Skeletal muscle satellite cell (primary cell): Measurements from ENCODE around the gene CDC42BPA. TPM values are rescaled to one million over a fixed set of nuclear protein-coding genes. Genes with fewer than 3 reads are reported as not detected.

Experiments used
- H3K27me3 ChIP-seq: 2 replicates; pipeline ENCODE4 v1.7.0; 2013; ENCODE audit warnings: low read length; ENCODE audit not compliant: control insufficient read depth, insufficient read depth
- H3K36me3 ChIP-seq: 2 replicates; pipeline ENCODE4 v1.7.0; 2013; ENCODE audit warnings: mild to moderate bottlenecking, control low read depth, low read length; ENCODE audit not compliant: insufficient read depth
- H3K4me1 ChIP-seq: 2 replicates; pipeline ENCODE4 v1.7.0; 2013; ENCODE audit warnings: low read length; ENCODE audit not compliant: control insufficient read depth, insufficient read depth
- H3K4me2 ChIP-seq: 2 replicates; pipeline ENCODE4 v1.7.0; 2013; ENCODE audit warnings: mild to moderate bottlenecking, low read length
- H3K4me3 ChIP-seq: 2 replicates; pipeline ENCODE4 v1.7.0; 2013; ENCODE audit warnings: low read length
- H3K9ac ChIP-seq: 2 replicates; pipeline ENCODE4 v1.7.0; 2013; ENCODE audit warnings: mild to moderate bottlenecking, low read depth, low read length, moderate library complexity
- H3K9me3 ChIP-seq: replicated peaks from 2 replicates; pipeline ENCODE4 v1.7.0; 2013; ENCODE audit warnings: mild to moderate bottlenecking, control low read depth, low read length
- total RNA-seq: library from RNA; depleted of rRNA; stranded (reverse); fragments of >200 nt; gene quantifications from 2 replicates; pipeline ENCODE4 v1.2.3, GENCODE V29; 2012; rRNA removed

The CDC42BPA gene, protein sequence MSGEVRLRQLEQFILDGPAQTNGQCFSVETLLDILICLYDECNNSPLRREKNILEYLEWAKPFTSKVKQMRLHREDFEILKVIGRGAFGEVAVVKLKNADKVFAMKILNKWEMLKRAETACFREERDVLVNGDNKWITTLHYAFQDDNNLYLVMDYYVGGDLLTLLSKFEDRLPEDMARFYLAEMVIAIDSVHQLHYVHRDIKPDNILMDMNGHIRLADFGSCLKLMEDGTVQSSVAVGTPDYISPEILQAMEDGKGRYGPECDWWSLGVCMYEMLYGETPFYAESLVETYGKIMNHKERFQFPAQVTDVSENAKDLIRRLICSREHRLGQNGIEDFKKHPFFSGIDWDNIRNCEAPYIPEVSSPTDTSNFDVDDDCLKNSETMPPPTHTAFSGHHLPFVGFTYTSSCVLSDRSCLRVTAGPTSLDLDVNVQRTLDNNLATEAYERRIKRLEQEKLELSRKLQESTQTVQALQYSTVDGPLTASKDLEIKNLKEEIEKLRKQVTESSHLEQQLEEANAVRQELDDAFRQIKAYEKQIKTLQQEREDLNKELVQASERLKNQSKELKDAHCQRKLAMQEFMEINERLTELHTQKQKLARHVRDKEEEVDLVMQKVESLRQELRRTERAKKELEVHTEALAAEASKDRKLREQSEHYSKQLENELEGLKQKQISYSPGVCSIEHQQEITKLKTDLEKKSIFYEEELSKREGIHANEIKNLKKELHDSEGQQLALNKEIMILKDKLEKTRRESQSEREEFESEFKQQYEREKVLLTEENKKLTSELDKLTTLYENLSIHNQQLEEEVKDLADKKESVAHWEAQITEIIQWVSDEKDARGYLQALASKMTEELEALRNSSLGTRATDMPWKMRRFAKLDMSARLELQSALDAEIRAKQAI (N-terminal part only)
- total RNA-seq = 30.4 and 31.7 TPM in 2 replicates

DNA sequence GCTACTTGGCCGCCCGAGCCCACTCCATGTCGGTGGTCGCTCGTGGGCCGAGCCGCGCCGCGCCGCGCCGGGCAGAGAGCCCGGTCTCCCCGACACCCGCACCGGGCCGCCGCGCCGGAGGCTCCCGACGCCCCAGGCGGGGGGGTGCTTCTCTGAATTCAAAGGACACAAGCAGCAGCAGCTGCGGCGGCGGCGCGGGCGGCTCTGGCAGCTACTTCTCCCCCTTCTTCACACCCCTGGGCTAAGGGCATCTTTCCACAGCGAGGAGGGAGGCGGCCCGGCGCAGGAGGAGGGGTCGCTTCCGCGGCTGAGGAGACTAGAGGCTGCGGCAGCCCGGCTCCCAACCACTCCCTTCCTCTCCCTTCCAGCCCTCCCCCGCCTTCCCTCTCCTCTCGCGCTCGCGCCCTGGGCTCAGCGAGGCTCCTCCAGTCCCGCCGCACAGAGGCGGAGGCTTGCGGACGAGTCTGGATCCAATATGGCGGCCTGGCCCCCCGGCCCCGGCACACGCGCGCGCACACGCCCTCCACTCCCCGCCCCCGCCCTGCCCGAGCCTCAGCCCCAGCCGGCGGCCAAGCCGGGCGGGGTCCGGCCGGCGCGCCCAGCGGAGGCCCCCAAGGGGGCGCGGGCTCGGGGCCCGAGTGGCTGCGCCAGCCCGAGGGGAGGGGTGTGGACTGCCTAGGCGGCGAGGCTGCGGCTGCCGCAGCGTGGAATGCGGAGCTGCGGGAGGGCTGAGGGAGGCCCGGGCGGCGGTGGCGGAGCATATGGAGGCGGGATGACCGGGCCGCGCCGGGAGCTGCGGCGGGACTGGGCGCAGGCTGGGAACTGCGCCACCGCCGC is at the start of gene CDC42BPA:
Gene CDC42BPA (minus strand): TSS at position 477 of the 837 bp plus-strand sequence. CDS start 1,310 bp downstream, outside the sequence.
- Histone ChIP-seq H3K9ac (peak within 1 kb of the TSS; percentile 91), H3K27me3 (no peaks in the 10 kb centered on the region), H3K4me2 (peak within 1 kb of the TSS; percentile 99), H3K36me3 (no peaks in the 10 kb centered on the region), H3K4me1 (peaks cover 11% of the 10 kb centered on the region), H3K4me3 (peak within 1 kb of the TSS; percentile 86), H3K9me3 (no peaks in the 10 kb centered on the region)

DNA sequence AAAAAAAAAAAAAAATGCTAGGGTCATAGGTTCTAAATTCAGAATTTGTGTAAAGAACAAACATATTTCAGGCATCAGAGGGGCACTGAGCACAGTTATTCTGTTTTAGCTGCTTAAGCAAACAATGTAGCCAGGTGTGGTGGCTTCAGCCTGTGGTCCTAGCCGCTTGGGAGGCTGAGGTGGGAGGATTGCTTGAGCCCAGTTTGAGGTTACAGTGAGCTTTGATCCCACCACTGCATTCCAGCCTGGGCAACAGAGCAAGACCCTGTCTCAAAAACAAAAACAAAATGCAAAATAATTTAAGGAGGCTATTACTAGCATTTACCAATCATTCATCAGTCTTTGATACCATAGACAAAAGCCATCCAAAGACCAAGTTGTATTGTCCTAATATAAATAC is 49.7 kb upstream of the CDC42BPA start:
- H3K4me2 ChIP-seq = no peak overlapping the region
- no peaks in the 10 kb centered on the region for H3K36me3 ChIP-seq
- no peak overlapping the region for H3K9ac ChIP-seq
- no peaks in the 10 kb centered on the region for H3K9me3 ChIP-seq
- no peak overlapping the region for H3K4me3 ChIP-seq
- peaks cover 34% of the 10 kb centered on the region for H3K4me1 ChIP-seq
- H3K27me3 ChIP-seq = no peaks in the 10 kb centered on the region

DNA sequence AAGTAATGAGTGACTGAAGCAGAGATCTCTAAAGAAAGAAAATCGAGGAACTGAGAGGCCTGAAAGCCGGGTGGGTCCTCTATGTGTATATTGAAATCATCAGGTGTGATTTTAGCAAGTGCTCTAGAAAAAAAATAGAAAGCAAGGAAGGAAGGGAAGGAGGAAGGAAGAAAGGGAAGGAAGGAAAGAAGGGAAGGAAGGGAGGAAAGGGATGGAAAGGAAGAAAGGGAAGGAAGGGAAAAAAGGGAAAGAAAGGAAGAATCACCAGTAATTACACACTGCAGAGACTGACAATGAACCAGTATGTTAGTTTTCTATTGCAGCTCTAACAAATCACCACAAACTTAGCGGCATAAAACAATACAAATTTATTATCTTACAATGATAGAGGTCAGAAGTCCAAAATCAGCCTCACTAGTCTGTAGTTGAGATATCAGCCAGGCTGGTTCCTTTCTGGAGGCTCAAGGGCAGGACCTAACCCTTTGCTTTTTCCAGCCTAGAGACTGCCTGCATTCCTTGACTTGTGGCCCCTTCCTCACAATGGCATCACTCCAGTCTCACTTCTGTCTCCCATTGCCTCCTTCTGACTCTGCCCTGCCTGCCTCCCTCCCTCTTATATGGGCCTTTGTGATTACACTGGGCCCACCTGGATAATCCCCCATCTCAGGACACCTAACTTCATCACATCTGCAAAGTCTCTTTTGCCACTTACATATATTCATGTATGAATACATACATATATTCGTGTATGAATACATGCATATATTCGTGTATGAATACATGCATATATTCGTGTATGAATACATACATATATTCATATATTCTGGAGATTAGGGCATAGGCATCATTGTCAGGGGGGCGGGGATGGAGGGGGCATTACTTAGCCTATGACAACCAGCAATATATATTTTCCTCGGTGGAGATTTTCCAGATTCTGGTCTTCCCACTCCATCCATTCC is 47.5 kb upstream of the CDC42BPA start:
- no peaks in the 10 kb centered on the region for H3K27me3 ChIP-seq
- H3K9me3 ChIP-seq = no peaks in the 10 kb centered on the region
- no peak overlapping the region for H3K4me2 ChIP-seq
- peaks cover 20% of the 10 kb centered on the region for H3K4me1 ChIP-seq
- no peak overlapping the region for H3K4me3 ChIP-seq
- H3K9ac ChIP-seq = no peak overlapping the region
- H3K36me3 ChIP-seq = no peaks in the 10 kb centered on the region

GRCh38 chr1:227364657-227365056 is 46.4 kb upstream of the CDC42BPA start:
- no peaks in the 10 kb centered on the region for H3K9me3 ChIP-seq
- no peak overlapping the region for H3K4me3 ChIP-seq
- peaks cover 9% of the 10 kb centered on the region for H3K4me1 ChIP-seq
- no peak overlapping the region for H3K9ac ChIP-seq
- no peak overlapping the region for H3K4me2 ChIP-seq
- H3K27me3 ChIP-seq = no peaks in the 10 kb centered on the region
- no peaks in the 10 kb centered on the region for H3K36me3 ChIP-seq

- peaks cover 4% of the 10 kb centered on the region for H3K4me1 ChIP-seq
- no peak overlapping the region for H3K4me3 ChIP-seq
- no peaks in the 10 kb centered on the region for H3K27me3 ChIP-seq
- H3K4me2 ChIP-seq = no peak overlapping the region
- H3K9ac ChIP-seq = no peak overlapping the region
- no peaks in the 10 kb centered on the region for H3K36me3 ChIP-seq
- no peaks in the 10 kb centered on the region for H3K9me3 ChIP-seq
Observed at GRCh38 chr1:227363825-227364224, 45.5 kb upstream of the CDC42BPA start.

DNA sequence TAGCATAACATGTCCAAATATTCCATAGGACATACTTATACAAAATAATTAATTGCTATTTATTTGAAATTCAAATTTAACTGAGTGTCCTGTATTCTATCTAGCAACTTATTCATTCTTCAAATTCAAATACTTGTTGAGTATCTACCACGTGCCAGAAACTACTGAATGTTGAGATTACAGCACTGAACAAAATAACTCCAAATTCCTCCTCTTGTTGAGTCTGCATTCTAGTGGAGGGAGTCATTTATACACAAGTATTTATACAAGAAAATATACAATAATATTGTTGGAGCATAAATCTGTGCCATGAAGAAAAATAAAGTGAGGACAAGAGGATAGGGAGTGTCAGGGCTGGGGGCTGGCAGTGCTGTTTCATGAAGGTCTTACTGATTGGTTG is 43.7 kb upstream of the CDC42BPA start:
- Histone ChIP-seq H3K4me2 (no peak overlapping the region), H3K9ac (no peak overlapping the region), H3K4me3 (no peak overlapping the region), H3K4me1 (peaks cover 20% of the 10 kb centered on the region), H3K36me3 (no peaks in the 10 kb centered on the region), H3K9me3 (no peaks in the 10 kb centered on the region), H3K27me3 (no peaks in the 10 kb centered on the region)

GRCh38 chr1:227357927-227358302 is 39.6 kb upstream of the CDC42BPA start:
- H3K4me1 ChIP-seq = peaks cover 27% of the 10 kb centered on the region
- no peaks in the 10 kb centered on the region for H3K9me3 ChIP-seq
- no peaks in the 10 kb centered on the region for H3K27me3 ChIP-seq
- H3K4me2 ChIP-seq = peak overlapping the region; percentile 75
- H3K4me3 ChIP-seq = peak overlapping the region; percentile 14
- H3K36me3 ChIP-seq = no peaks in the 10 kb centered on the region
- peak overlapping the region; percentile 4 for H3K9ac ChIP-seq

- Histone ChIP-seq H3K9ac (peak overlapping the region; percentile 5), H3K36me3 (no peaks in the 10 kb centered on the region), H3K4me1 (peaks cover 27% of the 10 kb centered on the region), H3K4me2 (peak overlapping the region; percentile 75), H3K27me3 (no peaks in the 10 kb centered on the region), H3K4me3 (peak overlapping the region; percentile 43), H3K9me3 (no peaks in the 10 kb centered on the region)
Observed at GRCh38 chr1:227357171-227357926, 39.1 kb upstream of the CDC42BPA start.

GRCh38 chr1:227356620-227357146 is 38.4 kb upstream of the CDC42BPA start:
- Histone ChIP-seq H3K27me3 (no peaks in the 10 kb centered on the region), H3K4me3 (no peak overlapping the region), H3K9ac (peak overlapping the region; percentile 5), H3K9me3 (no peaks in the 10 kb centered on the region), H3K4me1 (peaks cover 28% of the 10 kb centered on the region), H3K4me2 (peak overlapping the region; percentile 75), H3K36me3 (no peaks in the 10 kb centered on the region)
